ENCODE results near the gene NOTO. TPM values are rescaled to one million over a fixed set of nuclear protein-coding genes. Genes with fewer than 3 reads are reported as not detected.
A peak's percentile ranks its signal among the peaks of the same experiment; 100 is the strongest.

The NOTO gene
- total RNA-seq, 1 donor from 2014 or later = not detected

- no peak for DNase-seq (ENCODE audit: low spot score)
- intact Hi-C loops (cut with DNase I) = no loop called here
Observed at GRCh38 chr2:73253901-73254300, 51.5 kb downstream of the NOTO start.

GRCh38 chr2:73254343-73255006, 52.1 kb downstream of the NOTO start:
- DNase-seq (ENCODE audit: low spot score) = no peak
- intact Hi-C loops (cut with DNase I) = no loop called here

- intact Hi-C loops (cut with DNase I) = no loop called here
Observed at GRCh38 chr2:73255007-73255644, 52.8 kb downstream of the NOTO start.

DNA sequence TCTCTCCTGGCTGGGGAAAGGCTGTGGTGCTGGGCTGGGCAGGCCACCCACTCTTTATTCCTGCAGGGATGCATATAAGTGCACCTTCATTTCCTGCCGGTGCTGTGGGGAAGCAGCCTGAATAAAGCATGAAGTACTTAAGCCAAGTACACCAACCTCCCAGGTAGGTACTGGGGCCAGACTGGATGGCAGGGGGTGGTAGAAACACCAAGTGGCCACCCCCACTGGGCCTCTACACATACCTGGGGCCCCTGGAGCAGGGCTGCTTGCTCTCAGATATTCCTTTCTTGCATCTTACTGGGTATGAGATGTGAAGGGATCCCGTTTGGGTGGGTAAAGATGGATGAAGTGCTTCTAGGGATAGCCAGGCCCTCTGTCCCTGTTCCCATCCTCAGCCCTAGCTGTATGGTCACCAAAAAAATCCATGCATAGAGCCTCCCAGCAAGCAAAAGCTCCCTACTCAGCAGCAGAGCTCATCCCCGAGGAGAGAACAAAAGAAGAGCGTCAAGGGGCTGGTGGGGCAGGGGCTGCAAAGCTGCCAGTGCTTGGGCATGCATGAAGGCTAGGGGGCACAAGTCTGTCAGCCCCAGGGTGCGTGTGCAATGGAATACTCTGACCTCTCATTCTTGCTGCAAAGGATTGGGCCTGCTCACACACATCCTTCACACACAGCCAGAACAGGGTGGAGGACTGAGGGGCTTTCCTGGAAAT, 53.7 kb downstream of the NOTO start:
- DNase-seq (ENCODE audit: low spot score) = no peak
- intact Hi-C loops (cut with DNase I) = no loop called here

More at GRCh38 chr2:73255007-73255644, 52.8 kb downstream of the NOTO start:
- DNase-seq (ENCODE audit: low spot score) = no peak

GRCh38 chr2:73256618-73256922, 54.2 kb downstream of the NOTO start:
- DNase-seq (ENCODE audit: low spot score) = no peak
- intact Hi-C loops (cut with DNase I) = no loop called here

GRCh38 chr2:73257021-73257420, 54.6 kb downstream of the NOTO start:
- no peak for DNase-seq (ENCODE audit: low spot score)
- intact Hi-C loops (cut with DNase I) = no loop called here

DNA sequence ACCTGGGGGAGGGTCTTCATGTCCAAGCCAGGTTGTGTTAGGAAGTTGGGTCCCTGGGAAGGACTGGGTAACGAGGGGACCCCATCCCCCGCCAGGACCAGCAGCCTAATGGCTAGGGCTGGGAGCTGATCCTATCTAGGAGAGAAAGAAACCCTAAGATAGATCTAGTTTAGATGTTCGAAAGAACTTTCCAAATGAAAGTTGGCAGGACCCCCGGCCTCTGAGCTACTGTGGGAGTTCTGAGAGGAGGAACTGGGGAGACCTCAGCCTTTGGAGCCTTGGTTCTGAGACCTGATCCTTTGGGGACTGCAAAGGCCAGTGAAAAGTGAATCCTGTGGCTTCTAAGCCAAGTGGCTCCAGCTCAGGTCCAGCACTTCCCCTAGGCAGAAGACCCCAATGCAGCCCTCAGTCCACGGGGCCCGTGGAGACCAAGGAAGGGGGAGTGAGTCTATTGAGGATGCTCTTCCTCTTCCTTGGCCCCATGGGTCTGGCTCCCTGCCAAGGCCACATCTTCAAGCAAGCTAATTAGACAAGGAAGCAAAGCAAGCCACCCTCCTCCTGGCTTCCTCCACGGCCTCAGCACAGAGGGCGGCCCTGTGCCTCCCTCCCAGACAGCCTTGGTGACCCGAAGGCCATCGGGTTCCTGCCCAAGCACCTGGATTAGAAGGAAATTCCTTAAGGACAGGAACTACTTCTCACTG, 55.2 kb downstream of the NOTO start:
- intact Hi-C loops (cut with DNase I) = no loop called here
- no peak for DNase-seq (ENCODE audit: low spot score)

- intact Hi-C loops (cut with DNase I) = no loop called here
- no peak for DNase-seq (ENCODE audit: low spot score)
Observed at GRCh38 chr2:73258186-73258912, 56.0 kb downstream of the NOTO start.

GRCh38 chr2:73258913-73259215, 56.5 kb downstream of the NOTO start:
- intact Hi-C loops (cut with DNase I) = no loop called here

GRCh38 chr2:73259276-73259675, 56.9 kb downstream of the NOTO start:
- intact Hi-C loops (cut with DNase I) = no loop called here
- DNase-seq (ENCODE audit: low spot score) = no peak

More at GRCh38 chr2:73258913-73259215, 56.5 kb downstream of the NOTO start:
- no peak for DNase-seq (ENCODE audit: low spot score)

DNA sequence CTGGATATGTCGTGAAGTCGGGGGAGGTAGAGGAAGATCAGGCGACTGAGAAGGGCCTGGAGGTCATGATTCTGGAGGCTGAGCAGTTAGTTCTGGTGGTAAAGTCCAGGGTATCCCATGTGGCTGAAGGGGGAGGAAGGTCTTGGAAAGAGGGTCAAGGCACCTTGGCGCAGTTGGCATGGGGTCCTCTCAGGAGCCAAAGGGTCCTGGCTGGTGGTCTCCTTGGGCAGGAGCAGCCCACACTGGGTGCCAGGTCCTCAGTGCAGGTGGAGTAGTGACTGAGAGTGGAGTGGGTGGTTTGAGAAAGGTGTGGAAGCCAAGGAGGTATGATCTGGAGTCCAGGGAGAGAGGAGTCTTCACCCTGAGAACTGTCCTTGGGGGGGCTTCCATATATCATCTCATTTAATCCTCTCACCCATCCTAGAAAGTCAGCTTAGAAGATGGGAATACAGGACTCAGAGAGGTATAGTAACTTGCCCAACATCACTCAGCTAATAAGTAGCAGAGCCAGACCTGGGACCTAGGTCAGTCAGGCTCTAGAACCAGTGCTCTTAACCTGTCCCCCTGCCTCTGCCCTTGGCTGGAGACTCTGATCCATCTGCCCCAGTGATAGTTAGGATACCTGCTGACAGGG, 57.4 kb downstream of the NOTO start:
- intact Hi-C loops (cut with DNase I) = no loop called here
- DNase-seq (ENCODE audit: low spot score) = no peak

DNA sequence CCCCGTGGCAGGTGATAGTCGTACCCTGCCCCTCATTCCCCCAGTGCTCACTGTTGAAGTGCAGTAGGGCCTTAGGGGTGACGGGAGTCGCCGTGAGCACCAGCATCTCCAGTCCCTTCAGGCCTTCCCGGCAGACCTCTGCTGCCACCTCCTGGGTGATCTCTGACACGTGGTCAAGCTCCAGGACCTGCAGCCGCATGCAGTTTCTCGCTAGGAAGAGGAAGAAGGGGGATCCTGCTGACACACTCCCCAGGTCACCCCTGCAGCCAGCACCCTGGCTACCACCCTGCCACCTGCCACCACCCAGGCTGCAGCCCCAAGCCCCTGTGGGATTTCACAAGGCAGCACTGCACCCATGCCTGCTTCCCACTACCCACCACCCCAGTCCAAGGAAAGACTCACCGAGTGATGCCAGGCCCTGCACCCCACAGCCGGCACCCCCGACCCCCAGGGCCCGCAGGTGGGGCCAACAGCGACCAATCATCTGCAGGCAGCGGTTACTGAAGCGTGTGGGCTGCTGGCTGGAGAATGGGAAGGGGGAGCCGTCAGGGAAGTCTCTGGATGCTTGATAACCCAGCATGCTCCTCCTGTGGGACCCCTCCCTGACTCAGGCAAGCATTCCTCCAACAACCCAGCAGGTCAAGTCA, 58.1 kb downstream of the NOTO start:
- peak; percentile 65 for DNase-seq (ENCODE audit: low spot score)
- intact Hi-C loops (cut with DNase I) = no loop called here

Other genes starting within 250 kb of the NOTO start
- 13.3 TPM for gene SFXN5, start 130.9 kb upstream of the NOTO start, total RNA-seq
- gene RAB11FIP5, start 89.6 kb upstream of the NOTO start, total RNA-seq = 38.1 TPM
- gene SMYD5, start 11.7 kb downstream of the NOTO start, total RNA-seq = 24.7 TPM
- 85.8 TPM for gene PRADC1, start 30.7 kb downstream of the NOTO start, total RNA-seq
- gene CCT7, start 31.7 kb downstream of the NOTO start, total RNA-seq = 186 TPM
- gene FBXO41, start 81.9 kb downstream of the NOTO start, total RNA-seq = 1.3 TPM
- gene EGR4, start 91.0 kb downstream of the NOTO start, total RNA-seq = not detected
- gene ALMS1, start 183.3 kb downstream of the NOTO start, total RNA-seq = 11.6 TPM